ENCODE data around the gene TMEM273.

TMEM273 gene

DNA sequence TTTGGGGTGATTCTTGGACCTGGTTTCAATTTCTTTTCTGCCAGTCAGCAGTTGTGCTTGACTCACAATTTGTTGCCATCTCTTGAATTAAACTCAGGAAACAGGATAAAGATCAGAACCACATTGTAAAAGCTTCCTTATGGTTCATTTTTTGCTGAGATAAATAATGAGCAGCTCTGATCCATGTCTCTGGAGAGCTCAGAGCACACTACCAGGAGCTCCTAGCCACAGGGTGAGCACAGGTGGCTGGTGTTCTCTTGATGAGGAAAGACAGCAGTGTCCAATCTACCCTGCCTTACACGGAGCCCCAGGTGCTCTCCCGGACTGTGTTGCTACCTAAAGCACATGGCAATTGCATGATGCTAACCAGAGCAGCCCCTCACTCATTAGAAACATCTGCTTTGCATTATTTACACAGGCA is 37.2 kb downstream of the TMEM273 start:
- ChIA-PET POLR2A (interaction anchor here (1.5 kb wide), 1 partner anchor 12 kb away, joined by 5 read pairs; no protein-coding TSS in a partner anchor), CTCF (interaction anchor here (1.5 kb wide), 1 partner anchor 11 kb away, joined by 6 read pairs; no protein-coding TSS in a partner anchor)
- DNase-seq (ENCODE audit: low read depth, low spot score): no peak
- H3K4me3 ChIP-seq (ENCODE audit: low read depth, low read length): no peak overlapping the region
- no peak for TF ChIP-seq CTCF (IDR thresholded peaks at IDR 0.05; ENCODE audit: insufficient read depth, low read length, missing control alignments)

- CTCF ChIA-PET: interaction anchor here (1.5 kb wide), 1 partner anchor 11 kb away, joined by 6 read pairs; no protein-coding TSS in a partner anchor
- no peak for DNase-seq (ENCODE audit: low read depth, low spot score)
Observed at GRCh38 chr10:49150426-49150825, 37.8 kb downstream of the TMEM273 start.

GRCh38 chr10:49149881-49150280 is 38.3 kb downstream of the TMEM273 start:
- TF ChIP-seq CTCF (IDR thresholded peaks at IDR 0.05; ENCODE audit: insufficient read depth, low read length, missing control alignments): no peak
- DNase-seq (ENCODE audit: low read depth, low spot score): no peak
- no peak overlapping the region for H3K4me3 ChIP-seq (ENCODE audit: low read depth, low read length)
- ChIA-PET POLR2A (interaction anchor here (1.5 kb wide), 1 partner anchor 11 kb away, joined by 5 read pairs; no protein-coding TSS in a partner anchor), CTCF (interaction anchor here (1.5 kb wide), 1 partner anchor 12 kb away, joined by 6 read pairs; no protein-coding TSS in a partner anchor)

More at GRCh38 chr10:49150426-49150825, 37.8 kb downstream of the TMEM273 start:
- no peak overlapping the region for H3K4me3 ChIP-seq (ENCODE audit: low read depth, low read length)
- POLR2A ChIA-PET: interaction anchor here (1.5 kb wide), 1 partner anchor 11 kb away, joined by 5 read pairs; no protein-coding TSS in a partner anchor
- no peak for TF ChIP-seq CTCF (IDR thresholded peaks at IDR 0.05; ENCODE audit: insufficient read depth, low read length, missing control alignments)

GRCh38 chr10:49144058-49144720 is 44.0 kb downstream of the TMEM273 start:
- no peak for DNase-seq (ENCODE audit: low read depth, low spot score)
- ChIA-PET CTCF (no interaction called here), POLR2A (no interaction called here)
- TF ChIP-seq CTCF (IDR thresholded peaks at IDR 0.05; ENCODE audit: insufficient read depth, low read length, missing control alignments): no peak
- no peak overlapping the region for H3K4me3 ChIP-seq (ENCODE audit: low read depth, low read length)

DNA sequence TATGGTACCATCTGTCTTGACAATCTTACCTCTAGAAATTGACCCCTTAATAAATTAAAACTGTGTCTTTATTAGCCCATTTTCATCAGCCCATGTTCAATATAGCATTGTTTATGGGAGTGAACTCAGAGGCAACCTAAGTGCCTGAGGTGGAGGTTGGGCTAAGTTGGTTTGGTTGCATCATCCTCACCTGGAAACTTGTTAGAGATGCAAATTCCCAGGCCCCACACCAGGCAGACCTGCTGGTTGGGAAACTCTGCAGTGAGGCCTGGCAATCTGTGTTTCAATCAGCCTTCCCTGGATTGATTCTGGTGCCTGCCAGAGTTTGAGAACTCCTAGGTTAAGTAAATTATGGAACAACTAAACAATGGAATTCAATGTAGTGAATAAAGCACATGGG is 44.9 kb downstream of the TMEM273 start:
- ChIA-PET CTCF (no interaction called here), POLR2A (no interaction called here)
- H3K4me3 ChIP-seq (ENCODE audit: low read depth, low read length): no peak overlapping the region
- no peak for DNase-seq (ENCODE audit: low read depth, low spot score)
- no peak for TF ChIP-seq CTCF (IDR thresholded peaks at IDR 0.05; ENCODE audit: insufficient read depth, low read length, missing control alignments)

- no peak overlapping the region for H3K4me3 ChIP-seq (ENCODE audit: low read depth, low read length)
- ChIA-PET POLR2A (interaction anchor here (0.6 kb wide), 1 partner anchor 43 kb away, joined by 3 read pairs; no protein-coding TSS in a partner anchor), CTCF (interaction anchor here (1.0 to 1.7 kb wide), 2 partner anchors 20 to 21 kb away, joined by 3 to 7 read pairs; no protein-coding TSS in a partner anchor)
- DNase-seq (ENCODE audit: low read depth, low spot score): no peak
- TF ChIP-seq CTCF (IDR thresholded peaks at IDR 0.05; ENCODE audit: insufficient read depth, low read length, missing control alignments): no peak
Observed at GRCh38 chr10:49141541-49142332, 46.5 kb downstream of the TMEM273 start.
